ENCODE results near the gene HNRNPA1.
"Not testable (repeated sequence)": the region's sequence is repeated elsewhere in the genome, so short reads cannot be mapped to it uniquely, and the experiment has no call there.

The HNRNPA1 gene

GRCh38 chr12:54277823-54278276 lies 2.7 kb upstream of the HNRNPA1 start:
- DNase-seq (ENCODE audit: extremely low read depth, insufficient read length), result no peak
- no peak for TF ChIP-seq CTCF (IDR thresholded peaks at IDR 0.05; ENCODE audit: insufficient read depth, low read length, poor library complexity, severe bottlenecking)
- H3K27me3 ChIP-seq (replicated peaks; ENCODE audit: control insufficient read depth, insufficient read depth, low read length), result no peaks in the 10 kb centered on the region
- H3K4me3 ChIP-seq (replicated peaks; ENCODE audit: low read depth, low read length), result peak overlapping the region; percentile 100
- peaks cover 4% of the 10 kb centered on the region for H3K36me3 ChIP-seq (ENCODE audit: control insufficient read depth, insufficient read depth, low read length)

- no peak for DNase-seq (ENCODE audit: extremely low read depth, insufficient read length)
- H3K36me3 ChIP-seq (ENCODE audit: control insufficient read depth, insufficient read depth, low read length), result peaks cover 10% of the 10 kb centered on the region
- no peaks in the 10 kb centered on the region for H3K27me3 ChIP-seq (replicated peaks; ENCODE audit: control insufficient read depth, insufficient read depth, low read length)
- no peak for TF ChIP-seq CTCF (IDR thresholded peaks at IDR 0.05; ENCODE audit: insufficient read depth, low read length, poor library complexity, severe bottlenecking)
- peak overlapping the region; percentile 100 for H3K4me3 ChIP-seq (replicated peaks; ENCODE audit: low read depth, low read length)
These were observed 1.3 kb upstream of the HNRNPA1 start for GRCh38 chr12:54279227-54279631.

- peak; percentile 95 for DNase-seq (ENCODE audit: extremely low read depth, insufficient read length)
These were observed 676 bp upstream of the HNRNPA1 start, which contains the start of gene CBX5 for GRCh38 chr12:54279632-54280467. Gene CBX5, minus strand, starts transcription at chr12:54280122. Its CDS starts 22,472 bp downstream, at chr12:54257650.

GRCh38 chr12:54281261-54281638 lies 724 bp downstream of the HNRNPA1 start:
- peaks cover 18% of the 10 kb centered on the region for H3K36me3 ChIP-seq (ENCODE audit: control insufficient read depth, insufficient read depth, low read length)
- H3K4me3 ChIP-seq (replicated peaks; ENCODE audit: low read depth, low read length), result peak overlapping the region; percentile 91
- H3K27me3 ChIP-seq (replicated peaks; ENCODE audit: control insufficient read depth, insufficient read depth, low read length); DNase-seq (ENCODE audit: extremely low read depth, insufficient read length): not testable (repeated sequence)

More at GRCh38 chr12:54279632-54280467, 676 bp upstream of the HNRNPA1 start, which contains the start of gene CBX5:
- Histone ChIP-seq H3K27me3 (replicated peaks; ENCODE audit: control insufficient read depth, insufficient read depth, low read length) (no peaks in the 10 kb centered on the region), H3K4me3 (replicated peaks; ENCODE audit: low read depth, low read length) (peak within 1 kb of the TSS; percentile 100), H3K36me3 (ENCODE audit: control insufficient read depth, insufficient read depth, low read length) (peaks cover 10% of the 10 kb centered on the region)
- TF ChIP-seq CTCF (IDR thresholded peaks at IDR 0.05; ENCODE audit: insufficient read depth, low read length, poor library complexity, severe bottlenecking), result no peak

GRCh38 chr12:54281694-54282093 lies 1.2 kb downstream of the HNRNPA1 start:
- Histone ChIP-seq H3K4me3 (replicated peaks; ENCODE audit: low read depth, low read length) (peak overlapping the region; percentile 91), H3K36me3 (ENCODE audit: control insufficient read depth, insufficient read depth, low read length) (peaks cover 18% of the 10 kb centered on the region)
- H3K27me3 ChIP-seq (replicated peaks; ENCODE audit: control insufficient read depth, insufficient read depth, low read length); DNase-seq (ENCODE audit: extremely low read depth, insufficient read length): not testable (repeated sequence)

GRCh38 chr12:54282949-54283593 lies 2.5 kb downstream of the HNRNPA1 start:
- Histone ChIP-seq H3K36me3 (ENCODE audit: control insufficient read depth, insufficient read depth, low read length) (peaks cover 26% of the 10 kb centered on the region), H3K4me3 (replicated peaks; ENCODE audit: low read depth, low read length) (peak overlapping the region; percentile 91), H3K27me3 (replicated peaks; ENCODE audit: control insufficient read depth, insufficient read depth, low read length) (no peaks in the 10 kb centered on the region)
- no peak for DNase-seq (ENCODE audit: extremely low read depth, insufficient read length)
- no peak for TF ChIP-seq CTCF (IDR thresholded peaks at IDR 0.05; ENCODE audit: insufficient read depth, low read length, poor library complexity, severe bottlenecking)

- H3K27me3 ChIP-seq (replicated peaks; ENCODE audit: control insufficient read depth, insufficient read depth, low read length); DNase-seq (ENCODE audit: extremely low read depth, insufficient read length): not testable (repeated sequence)
- peak overlapping the region; percentile 91 for H3K4me3 ChIP-seq (replicated peaks; ENCODE audit: low read depth, low read length)
- peaks cover 26% of the 10 kb centered on the region for H3K36me3 ChIP-seq (ENCODE audit: control insufficient read depth, insufficient read depth, low read length)
These were observed 3.7 kb downstream of the HNRNPA1 start for GRCh38 chr12:54284070-54284780.
